Right lobe of liver (tissue), 4 donors: ENCODE measurements around the gene ARL13A.

ENCODE experiments used
- POLR2A ChIP-seq: fragments of 450-650 bp; IDR thresholded peaks from one replicate; pipeline ENCODE4 v1.6.1; 2017; ENCODE audit warnings: antibody characterized with exemption, mild to moderate bottlenecking
- TF ChIP-seq, protein P1 (sequence below), 4 donors: fragments of 200-600 bp in 3 of 4; fragments of 450-650 bp in 1 of 4; IDR thresholded peaks; one replicate each; pipeline versions ENCODE4 v1.5.1 to v1.8.0; 2016 to 2022; ENCODE audit warnings: antibody characterized with exemption in 4 of 4, mild to moderate bottlenecking in 2 of 4
- donor health status: DM: no; HTN: no; CAD: no.
- donor health status: DM: no; HTN: no; CAD: no.
- donor health status: DM: no; HTN: yes; CAD: no.

DNA sequence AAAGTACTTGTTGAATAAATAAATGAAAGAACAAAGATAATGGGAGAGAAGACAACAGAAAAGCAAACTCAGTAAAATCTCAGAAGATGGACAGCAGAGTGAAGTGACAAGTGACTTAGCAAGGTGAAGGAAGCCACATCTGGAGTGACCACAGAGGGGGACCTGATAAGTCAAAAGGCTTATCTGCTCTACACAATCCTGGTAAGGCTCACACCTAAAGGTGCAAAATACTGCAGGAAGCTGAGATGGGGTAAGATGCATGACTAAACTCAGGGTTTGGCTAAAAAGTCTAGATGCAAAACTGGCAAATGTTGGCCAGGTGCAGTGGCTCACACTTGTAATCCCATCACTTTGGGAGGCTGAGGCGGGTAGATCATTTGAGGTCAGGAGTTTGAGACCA is 60.2 kb downstream of the ARL13A start:
- TF ChIP-seq, protein P1, sequence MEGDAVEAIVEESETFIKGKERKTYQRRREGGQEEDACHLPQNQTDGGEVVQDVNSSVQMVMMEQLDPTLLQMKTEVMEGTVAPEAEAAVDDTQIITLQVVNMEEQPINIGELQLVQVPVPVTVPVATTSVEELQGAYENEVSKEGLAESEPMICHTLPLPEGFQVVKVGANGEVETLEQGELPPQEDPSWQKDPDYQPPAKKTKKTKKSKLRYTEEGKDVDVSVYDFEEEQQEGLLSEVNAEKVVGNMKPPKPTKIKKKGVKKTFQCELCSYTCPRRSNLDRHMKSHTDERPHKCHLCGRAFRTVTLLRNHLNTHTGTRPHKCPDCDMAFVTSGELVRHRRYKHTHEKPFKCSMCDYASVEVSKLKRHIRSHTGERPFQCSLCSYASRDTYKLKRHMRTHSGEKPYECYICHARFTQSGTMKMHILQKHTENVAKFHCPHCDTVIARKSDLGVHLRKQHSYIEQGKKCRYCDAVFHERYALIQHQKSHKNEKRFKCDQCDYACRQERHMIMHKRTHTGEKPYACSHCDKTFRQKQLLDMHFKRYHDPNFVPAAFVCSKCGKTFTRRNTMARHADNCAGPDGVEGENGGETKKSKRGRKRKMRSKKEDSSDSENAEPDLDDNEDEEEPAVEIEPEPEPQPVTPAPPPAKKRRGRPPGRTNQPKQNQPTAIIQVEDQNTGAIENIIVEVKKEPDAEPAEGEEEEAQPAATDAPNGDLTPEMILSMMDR (IDR thresholded peaks at IDR 0.05) = no peak
- TF ChIP-seq POLR2A = no peak
